ENCODE results near the gene SKA1. TPM values are rescaled to one million over a fixed set of nuclear protein-coding genes. Genes with fewer than 3 reads are reported as not detected.
A peak's percentile ranks its signal among the peaks of the same experiment; 100 is the strongest.

Gene SKA1
- total and polyA plus RNA-seq, 9 of the 15 experiments (the other 6 are each of a cell fraction or from before 2014, with no cell fraction given) = 27.8 to 67.2 (median 41.9) TPM

DNA sequence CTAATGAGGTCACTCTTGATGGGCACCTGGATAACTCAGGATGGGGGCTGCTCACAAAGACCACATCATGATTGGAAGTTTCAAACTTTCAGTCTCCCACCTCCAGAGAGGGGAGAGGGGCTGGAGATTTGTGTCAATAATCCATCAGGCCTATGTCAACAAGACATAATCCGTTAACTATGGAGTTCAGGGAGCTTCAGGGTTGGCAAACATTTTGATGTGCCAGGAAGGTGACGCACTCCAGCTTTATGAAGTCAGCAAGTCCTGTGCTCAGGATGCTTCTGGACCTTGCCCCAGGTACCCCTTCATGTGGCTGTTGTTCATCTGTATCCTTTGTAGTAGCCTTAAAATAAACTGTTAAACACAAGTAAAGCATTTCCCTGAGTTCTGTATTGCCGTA, 19.0 kb downstream of the SKA1 start:
- DNase-seq (ENCODE audit: extremely low read depth in 1 of 4, low spot score in 3 of 4) (no peak), FAIRE-seq (no peak), ATAC-seq (no peak)
- H3K4me1 ChIP-seq (replicated peaks in 1 of 2; ENCODE audit: control insufficient read depth in 2 of 2, insufficient read depth in 2 of 2, low read length in 2 of 2) = peaks cover 0 to 11% of the 10 kb centered on the region in 2 experiments; a peak in 3 of 5 replicates
- in situ Hi-C loops (cut with MboI) (no loop called here), intact Hi-C loops (cut with micrococcal nuclease) (no loop called here)
- no peaks in the 10 kb centered on the region for H3K27me3 ChIP-seq (ENCODE audit: control insufficient read depth in 2 of 2, insufficient read depth in 2 of 2, low read length in 2 of 2)
- H3K79me2 ChIP-seq (ENCODE audit: control insufficient read depth, insufficient read depth, low read length) = no peaks in the 10 kb centered on the region
- ChIA-PET POLR2A (interaction anchor here (0.5 to 1.5 kb wide), 4 partner anchors 10 to 17 kb away, joined by 3 to 7 read pairs (median 4); no protein-coding TSS in a partner anchor), CTCF (ENCODE audit: low intra/inter-chr PET ratio) (no interaction called here)
- no peak overlapping the region for H3K4me2 ChIP-seq (ENCODE audit: insufficient read depth, low read length)
- H3K36me3 ChIP-seq (ENCODE audit: control insufficient read depth, insufficient read depth, low read length) = peaks cover 45% of the 10 kb centered on the region; the same call in 2 of the 3 replicates
- WGBS (ENCODE audit: insufficient coverage, low coverage, missing lambda C conversion rate) = 94% methylated on average over 3 of the region's 3 CpGs
- H2AFZ ChIP-seq (ENCODE audit: low read depth, low read length) = no peak overlapping the region
- H3K4me3 ChIP-seq = no peak overlapping the region
- no peak overlapping the region for H3K27ac ChIP-seq (ENCODE audit: extremely low read depth, low read depth, low read length)
- no peaks in the 10 kb centered on the region for H4K20me1 ChIP-seq (replicated peaks; ENCODE audit: control insufficient read depth, insufficient read depth, low read length)
- no peak overlapping the region for H3K9ac ChIP-seq (ENCODE audit: insufficient read depth in 1 of 2, low read depth in 2 of 2, low read length in 2 of 2)
- peaks cover 2% of the 10 kb centered on the region; the same call in 1 of the 2 replicates for H3K9me3 ChIP-seq (replicated peaks; ENCODE audit: control insufficient read depth, insufficient read depth, low read depth, low read length)
- TSS peak; percentile 48 for BruUV-seq (replicated peaks)
- H3K9me1 ChIP-seq (ENCODE audit: control insufficient read depth, insufficient read depth, low read length) = no peaks in the 10 kb centered on the region
- TF ChIP-seq FOSL1 (tag; conservative IDR thresholded peaks at IDR 0.05) = no peak
- no peak for TF ChIP-seq TSHZ1 (CRISPR knock-in tag; IDR thresholded peaks at IDR 0.05)
- no peak for TF ChIP-seq ZNF212 (CRISPR knock-in tag; IDR thresholded peaks at IDR 0.05)
- TF ChIP-seq ETV1 (tag; conservative IDR thresholded peaks at IDR 0.05; ENCODE audit: low read depth) = no peak
- TF ChIP-seq KLF6 (CRISPR knock-in tag; IDR thresholded peaks at IDR 0.05; ENCODE audit: borderline replicate concordance) = no peak
- TF ChIP-seq MCM7 (IDR thresholded peaks at IDR 0.05) = no peak
- TF ChIP-seq EZH2 (IDR thresholded peaks at IDR 0.05; ENCODE audit: borderline replicate concordance, low read depth, low read length) = no peak
- TF ChIP-seq, protein P1, sequence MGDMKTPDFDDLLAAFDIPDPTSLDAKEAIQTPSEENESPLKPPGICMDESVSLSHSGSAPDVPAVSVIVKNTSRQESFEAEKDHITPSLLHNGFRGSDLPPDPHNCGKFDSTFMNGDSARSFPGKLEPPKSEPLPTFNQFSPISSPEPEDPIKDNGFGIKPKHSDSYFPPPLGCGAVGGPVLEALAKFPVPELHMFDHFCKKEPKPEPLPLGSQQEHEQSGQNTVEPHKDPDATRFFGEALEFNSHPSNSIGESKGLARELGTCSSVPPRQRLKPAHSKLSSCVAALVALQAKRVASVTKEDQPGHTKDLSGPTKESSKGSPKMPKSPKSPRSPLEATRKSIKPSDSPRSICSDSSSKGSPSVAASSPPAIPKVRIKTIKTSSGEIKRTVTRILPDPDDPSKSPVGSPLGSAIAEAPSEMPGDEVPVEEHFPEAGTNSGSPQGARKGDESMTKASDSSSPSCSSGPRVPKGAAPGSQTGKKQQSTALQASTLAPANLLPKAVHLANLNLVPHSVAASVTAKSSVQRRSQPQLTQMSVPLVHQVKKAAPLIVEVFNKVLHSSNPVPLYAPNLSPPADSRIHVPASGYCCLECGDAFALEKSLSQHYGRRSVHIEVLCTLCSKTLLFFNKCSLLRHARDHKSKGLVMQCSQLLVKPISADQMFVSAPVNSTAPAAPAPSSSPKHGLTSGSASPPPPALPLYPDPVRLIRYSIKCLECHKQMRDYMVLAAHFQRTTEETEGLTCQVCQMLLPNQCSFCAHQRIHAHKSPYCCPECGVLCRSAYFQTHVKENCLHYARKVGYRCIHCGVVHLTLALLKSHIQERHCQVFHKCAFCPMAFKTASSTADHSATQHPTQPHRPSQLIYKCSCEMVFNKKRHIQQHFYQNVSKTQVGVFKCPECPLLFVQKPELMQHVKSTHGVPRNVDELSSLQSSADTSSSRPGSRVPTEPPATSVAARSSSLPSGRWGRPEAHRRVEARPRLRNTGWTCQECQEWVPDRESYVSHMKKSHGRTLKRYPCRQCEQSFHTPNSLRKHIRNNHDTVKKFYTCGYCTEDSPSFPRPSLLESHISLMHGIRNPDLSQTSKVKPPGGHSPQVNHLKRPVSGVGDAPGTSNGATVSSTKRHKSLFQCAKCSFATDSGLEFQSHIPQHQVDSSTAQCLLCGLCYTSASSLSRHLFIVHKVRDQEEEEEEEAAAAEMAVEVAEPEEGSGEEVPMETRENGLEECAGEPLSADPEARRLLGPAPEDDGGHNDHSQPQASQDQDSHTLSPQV (IDR thresholded peaks at IDR 0.05) = no peak
- no peak for TF ChIP-seq CSDE1 (IDR thresholded peaks at IDR 0.05)
- TF ChIP-seq CCNT2 (IDR thresholded peaks at IDR 0.05; ENCODE audit: borderline replicate concordance, extremely low read depth, insufficient read length, low read depth, low read length) = no peak
- TF ChIP-seq, protein P2, sequence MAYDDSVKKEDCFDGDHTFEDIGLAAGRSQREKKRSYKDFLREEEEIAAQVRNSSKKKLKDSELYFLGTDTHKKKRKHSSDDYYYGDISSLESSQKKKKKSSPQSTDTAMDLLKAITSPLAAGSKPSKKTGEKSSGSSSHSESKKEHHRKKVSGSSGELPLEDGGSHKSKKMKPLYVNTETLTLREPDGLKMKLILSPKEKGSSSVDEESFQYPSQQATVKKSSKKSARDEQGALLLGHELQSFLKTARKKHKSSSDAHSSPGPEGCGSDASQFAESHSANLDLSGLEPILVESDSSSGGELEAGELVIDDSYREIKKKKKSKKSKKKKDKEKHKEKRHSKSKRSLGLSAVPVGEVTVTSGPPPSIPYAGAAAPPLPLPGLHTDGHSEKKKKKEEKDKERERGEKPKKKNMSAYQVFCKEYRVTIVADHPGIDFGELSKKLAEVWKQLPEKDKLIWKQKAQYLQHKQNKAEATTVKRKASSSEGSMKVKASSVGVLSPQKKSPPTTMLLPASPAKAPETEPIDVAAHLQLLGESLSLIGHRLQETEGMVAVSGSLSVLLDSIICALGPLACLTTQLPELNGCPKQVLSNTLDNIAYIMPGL (CRISPR knock-in tag; IDR thresholded peaks at IDR 0.05) = no peak
- TF ChIP-seq RFX7 (CRISPR knock-in tag; IDR thresholded peaks at IDR 0.05) = no peak
- TF ChIP-seq ZNF134 (CRISPR knock-in tag; conservative IDR thresholded peaks at IDR 0.05) = no peak
- TF ChIP-seq CCAR2 (IDR thresholded peaks at IDR 0.05; ENCODE audit: low read depth, low read length) = no peak
